Endometrial microvascular endothelial cells (primary cell): ENCODE measurements around the gene MBOAT7. TPM values are rescaled to one million over a fixed set of nuclear protein-coding genes. Genes with fewer than 3 reads are reported as not detected.

ENCODE experiments used
- in situ Hi-C: cut with HindIII; loops from 2 replicates; pipeline ENCODE4 v1.10.0; 2017; ENCODE audit warnings: low sequenced_read_pairs, low pct_unique_long_range_greater_than_20kb; ENCODE audit errors: inconsistent ontology term
- total RNA-seq: library from RNA; depleted of rRNA; stranded (reverse); fragments of >200 nt; gene quantifications from one replicate; pipeline ENCODE4 v1.2.3, GENCODE V29; 2015; ENCODE audit errors: inconsistent ontology term

The MBOAT7 gene
- total RNA-seq, 1 donor from 2014 or later, result 303 TPM

- in situ Hi-C loops, result no loop called here
Measured at GRCh38 chr19:54152878-54153524, 36.4 kb downstream of the MBOAT7 start.

GRCh38 chr19:54152267-54152666 is 37.1 kb downstream of the MBOAT7 start:
- in situ Hi-C loops, result no loop called here

GRCh38 chr19:54151362-54152035 is 37.9 kb downstream of the MBOAT7 start:
- in situ Hi-C loops, result no loop called here

DNA sequence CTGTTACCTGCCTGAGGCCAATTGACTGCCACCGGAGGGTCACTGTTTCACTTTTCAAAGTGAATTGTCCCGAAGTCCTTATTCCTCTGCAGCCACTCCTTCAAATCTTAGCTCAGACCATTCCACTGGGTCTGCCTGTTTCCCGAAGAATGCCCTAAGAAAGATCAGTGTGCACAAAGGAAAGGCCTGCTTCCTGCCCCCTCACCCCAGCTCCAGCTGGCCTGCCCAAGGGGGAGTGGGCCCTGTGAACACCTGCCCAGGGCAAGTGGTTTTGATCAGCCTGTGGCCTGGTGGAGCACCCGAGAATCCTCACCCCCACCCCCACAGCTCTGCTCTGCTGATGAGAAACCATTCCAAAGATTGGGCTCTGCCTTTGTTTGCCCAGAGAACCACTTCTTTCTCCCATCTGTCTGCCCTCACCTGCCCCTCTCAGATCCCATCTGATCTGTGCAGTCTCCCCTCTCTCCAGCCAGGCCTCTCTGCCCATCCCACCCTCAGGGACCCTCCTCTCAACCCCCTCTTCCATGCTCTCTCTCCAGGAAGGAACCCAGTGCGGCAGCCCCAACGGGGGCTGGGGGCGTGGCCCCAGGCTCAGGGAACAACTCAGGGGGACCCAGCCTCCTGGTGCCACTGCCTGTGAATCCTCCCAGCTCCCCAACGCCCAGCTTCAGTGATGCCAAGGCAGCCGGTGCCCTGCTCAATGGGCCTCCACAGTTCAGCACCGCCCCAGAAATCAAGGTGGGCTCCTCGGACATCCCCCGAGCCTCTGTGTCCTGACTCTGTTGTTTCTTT is 40.2 kb downstream of the MBOAT7 start:
- in situ Hi-C loops, result no loop called here

DNA sequence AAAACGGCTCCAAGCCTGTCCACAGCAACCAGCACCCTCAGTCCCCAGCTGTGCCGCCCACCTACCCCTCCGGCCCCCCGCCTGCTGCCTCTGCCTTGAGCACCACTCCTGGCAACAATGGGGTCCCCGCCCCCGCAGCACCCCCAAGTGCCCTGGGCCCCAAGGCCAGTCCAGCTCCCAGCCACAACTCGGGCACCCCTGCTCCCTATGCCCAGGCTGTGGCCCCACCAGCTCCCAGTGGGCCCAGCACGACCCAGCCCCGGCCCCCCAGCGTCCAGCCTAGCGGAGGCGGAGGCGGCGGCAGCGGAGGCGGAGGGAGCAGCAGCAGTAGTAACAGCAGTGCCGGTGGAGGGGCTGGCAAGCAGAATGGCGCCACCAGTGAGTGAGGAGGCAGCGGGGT is 41.2 kb downstream of the MBOAT7 start:
- in situ Hi-C loops, result no loop called here

GRCh38 chr19:54147676-54148075 is 41.7 kb downstream of the MBOAT7 start:
- in situ Hi-C loops, result no loop called here

DNA sequence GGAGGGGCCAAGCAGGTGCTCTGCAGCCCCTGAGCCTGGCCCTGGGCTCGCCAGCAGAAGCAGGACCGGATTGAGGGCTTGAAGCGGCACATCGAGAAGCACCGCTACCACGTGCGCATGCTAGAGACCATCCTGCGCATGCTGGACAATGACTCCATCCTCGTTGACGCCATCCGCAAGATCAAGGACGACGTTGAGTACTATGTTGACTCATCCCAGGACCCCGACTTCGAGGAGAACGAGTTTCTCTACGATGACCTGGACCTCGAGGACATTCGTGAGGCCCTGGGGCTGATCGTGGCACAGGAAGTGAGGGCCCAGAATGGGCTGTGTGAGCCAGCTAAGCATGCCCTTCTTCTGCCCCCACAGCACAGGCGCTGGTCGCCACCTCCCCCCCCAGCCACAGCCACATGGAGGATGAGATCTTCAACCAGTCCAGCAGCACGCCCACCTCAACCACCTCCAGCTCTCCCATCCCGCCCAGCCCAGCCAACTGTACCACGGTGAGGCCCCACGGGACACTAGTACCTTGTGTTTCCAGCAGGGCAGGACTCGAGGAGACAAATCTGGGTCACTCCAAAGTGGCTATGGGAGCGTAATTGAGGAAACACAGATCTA is 43.7 kb downstream of the MBOAT7 start:
- in situ Hi-C loops, result no loop called here

GRCh38 chr19:54142166-54142780 is 47.1 kb downstream of the MBOAT7 start:
- in situ Hi-C loops, result no loop called here

GRCh38 chr19:54141356-54141755 is 48.0 kb downstream of the MBOAT7 start:
- in situ Hi-C loops, result no loop called here

DNA sequence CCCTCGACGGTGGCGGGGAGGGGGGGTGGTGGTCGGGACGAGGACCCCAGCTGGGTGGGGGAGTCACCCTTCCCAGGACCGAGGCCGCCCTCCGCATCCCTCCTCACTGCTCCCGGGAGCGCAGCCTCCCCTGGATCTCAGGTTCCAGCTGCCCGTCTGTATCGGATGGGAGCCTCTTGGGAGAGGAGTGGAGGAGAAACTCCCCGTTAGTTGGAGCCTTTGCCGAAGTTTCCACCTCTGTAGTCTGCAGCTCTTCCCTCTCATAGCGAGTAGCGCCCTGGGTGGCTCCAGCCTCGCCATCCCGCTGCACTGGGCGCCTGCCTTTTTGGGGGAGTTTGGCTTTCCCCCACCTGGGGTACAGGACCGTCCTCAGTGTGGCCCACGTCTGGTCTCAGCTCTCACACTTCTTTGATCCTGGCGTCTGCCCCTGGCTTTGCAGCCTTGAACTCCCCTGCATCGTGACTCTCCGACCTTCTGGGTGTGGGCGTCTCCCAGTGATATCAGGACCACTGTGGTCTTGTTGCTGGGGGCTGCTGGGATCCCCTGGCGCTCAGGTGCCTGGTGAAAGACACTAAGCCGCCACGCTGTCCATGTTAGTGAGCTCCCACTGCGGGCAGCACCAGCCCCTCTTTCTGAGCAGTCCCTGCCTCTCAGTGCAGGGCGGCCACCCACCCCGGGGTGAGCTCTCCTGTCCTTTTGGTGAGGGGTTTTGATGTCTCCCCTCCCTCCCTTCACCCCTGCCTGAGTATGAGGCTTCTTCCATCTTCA is 50.7 kb downstream of the MBOAT7 start:
- in situ Hi-C loops, result no loop called here

- in situ Hi-C loops, result no loop called here
Measured at GRCh38 chr19:54137699-54138488, 51.5 kb downstream of the MBOAT7 start, which contains the start of gene CNOT3. Gene CNOT3 (plus strand): TSS chr19:54137762. CDS start chr19:54142979, 5,217 bp downstream.

DNA sequence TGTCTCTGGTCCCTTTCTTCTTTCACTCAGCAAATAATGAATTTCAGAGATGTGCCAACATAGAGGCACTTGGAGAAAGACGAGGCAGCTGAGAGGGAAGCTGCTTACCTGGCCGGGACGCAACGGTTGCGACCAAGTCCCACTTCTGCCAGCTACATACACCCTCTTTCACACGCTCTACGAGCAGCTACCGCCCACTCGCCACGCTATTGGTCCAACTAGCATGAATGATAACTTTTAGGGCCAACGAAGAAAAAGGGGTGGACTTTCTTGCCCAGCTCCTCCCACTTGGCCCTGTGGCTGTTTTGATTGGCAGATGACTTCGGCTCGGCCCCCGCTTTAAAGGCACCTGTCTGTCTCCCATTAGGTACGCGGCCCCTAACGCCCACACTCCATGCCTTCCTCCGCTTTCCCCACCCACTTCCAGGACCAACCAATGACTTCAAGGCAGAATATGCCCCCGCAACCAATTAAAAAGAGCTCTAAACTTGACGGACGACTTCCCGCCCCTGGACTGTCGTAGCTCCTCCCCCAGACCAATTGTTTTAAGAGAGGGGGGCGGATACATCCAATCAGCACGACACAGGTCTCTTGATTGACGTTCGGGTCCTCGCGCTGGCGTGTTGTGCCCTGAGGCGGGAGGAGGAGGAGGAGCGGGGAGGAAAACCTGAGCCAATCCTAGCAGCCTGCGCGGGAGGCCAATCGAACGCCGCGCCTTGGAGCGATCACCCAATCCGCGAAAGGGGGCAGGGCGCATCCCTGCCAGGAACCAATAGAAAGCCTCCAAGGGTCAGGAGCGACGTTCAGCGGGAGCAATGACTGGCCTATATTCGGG is 52.3 kb downstream of the MBOAT7 start:
- in situ Hi-C loops, result no loop called here

DNA sequence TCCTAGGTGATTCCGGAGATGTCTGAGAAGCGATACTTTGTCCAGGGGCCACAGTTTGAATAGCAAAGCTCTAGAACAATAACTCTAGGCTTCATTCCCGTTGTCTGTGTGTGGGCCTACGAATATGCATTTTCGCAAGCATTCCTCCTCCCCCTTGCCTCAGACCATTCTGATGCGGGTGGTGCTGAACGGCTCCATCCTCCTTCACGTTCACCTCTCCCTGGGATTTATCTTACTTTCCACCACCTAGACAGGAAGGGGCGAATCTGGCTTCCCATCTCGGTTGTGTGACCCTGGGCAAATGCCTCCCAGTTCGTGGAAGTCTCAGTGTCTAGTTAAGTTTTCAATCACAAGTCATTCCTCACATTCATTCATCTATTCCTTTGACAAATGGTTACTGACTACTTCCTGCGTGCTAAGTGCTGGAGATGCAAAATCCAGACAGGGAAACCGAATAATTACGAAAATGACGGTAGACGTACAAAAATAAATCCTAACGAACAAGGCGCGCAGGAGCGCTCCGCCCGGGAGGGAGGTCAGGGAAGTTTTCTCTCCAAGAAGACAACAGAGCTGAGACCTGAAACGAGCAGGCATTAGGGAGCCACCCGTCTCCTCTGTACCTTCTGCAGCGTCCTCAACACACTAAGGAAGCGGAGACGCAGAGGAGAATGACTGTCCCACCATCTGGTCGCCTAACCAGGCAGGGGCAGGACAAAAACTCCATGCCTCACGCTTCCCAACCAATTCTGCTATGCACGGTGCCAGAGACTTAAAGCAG is 53.1 kb downstream of the MBOAT7 start:
- in situ Hi-C loops, result no loop called here

GRCh38 chr19:54133957-54134590 is 55.3 kb downstream of the MBOAT7 start:
- in situ Hi-C loops, result no loop called here

- in situ Hi-C loops, result no loop called here
Measured at GRCh38 chr19:54133312-54133956, 55.9 kb downstream of the MBOAT7 start.
